Esophagus muscularis mucosa (tissue), 3 donors: ENCODE measurements around the gene NDUFB2.
"Not testable (repeated sequence)": the region's sequence is repeated elsewhere in the genome, so short reads cannot be mapped to it uniquely, and the experiment has no call there.

ENCODE experiments used
- CTCF ChIP-seq, 3 experiments: fragments of 200-600 bp in 2 of 3; fragments of 450-650 bp in 1 of 3; sonication (generic) in 2 of 3; IDR thresholded peaks; one replicate each; pipeline ENCODE4 v1.5.1; 2017 to 2019; ENCODE audit warnings: antibody characterized with exemption in 3 of 3, mild to moderate bottlenecking in 2 of 3, moderate library complexity in 1 of 3
- POLR2A ChIP-seq: fragments of 450-650 bp; IDR thresholded peaks from one replicate; pipeline ENCODE4 v1.6.1; 2017; ENCODE audit warnings: antibody characterized with exemption, moderate library complexity, mild to moderate bottlenecking, low read depth
- POLR2AphosphoS5 ChIP-seq, 2 donors: sonication (generic); formaldehyde crosslinking; IDR thresholded peaks; one replicate each; pipeline ENCODE4 v1.6.1; 2017; ENCODE audit warnings: antibody characterized with exemption in 2 of 2

DNA sequence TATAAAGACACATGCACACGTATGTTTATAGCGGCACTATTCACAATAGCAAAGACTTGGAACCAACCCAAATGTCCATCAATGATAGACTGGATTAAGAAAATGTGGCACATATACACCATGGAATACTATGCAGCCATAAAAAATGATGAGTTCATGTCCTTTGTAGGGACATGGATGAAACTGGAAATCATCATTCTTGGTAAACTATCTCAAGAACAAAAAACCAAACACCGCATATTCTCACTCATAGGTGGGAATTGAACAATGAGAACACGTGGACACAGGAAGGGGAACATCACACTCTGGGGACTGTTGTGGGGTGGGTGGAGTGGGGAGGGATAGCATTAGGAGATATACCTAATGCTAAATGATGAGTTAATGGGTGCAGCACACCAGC is 46.7 kb downstream of the NDUFB2 start:
- TF ChIP-seq POLR2AphosphoS5 (IDR thresholded peaks at IDR 0.05); CTCF (IDR thresholded peaks at IDR 0.05); POLR2A: not testable (repeated sequence)
